H1 (cell line): Measurements from ENCODE around the gene GRAP. TPM values are rescaled to one million over a fixed set of nuclear protein-coding genes. Genes with fewer than 3 reads are reported as not detected.

Experiments
- CTCF ChIA-PET: fragments of 300-600 bp; sonication (Branson Sonifier 250); formaldehyde crosslinking; loops from one replicate; lab custom pipeline; 2021; ENCODE audit not compliant: partially characterized antibody; lab: Charles Lee
- POLR2A ChIA-PET: fragments of 300-600 bp; sonication (Branson Sonifier 250); formaldehyde crosslinking; loops from one replicate; lab custom pipeline; 2021; ENCODE audit warnings: inconsistent platforms; ENCODE audit not compliant: partially characterized antibody; lab: Charles Lee
- DNase-seq, 2 experiments: peaks; one replicate each; pipeline versions ENCODE4 v3.0.0 to v3.0.0-alpha.2; 2010 to 2022; ENCODE audit warnings: low spot score in 2 of 2, low read depth in 1 of 2, mixed read lengths in 1 of 2
- FAIRE-seq: peaks from 2 replicates; lab custom pipeline; 2011; peaks lifted over from hg19 to GRCh38; lab: Jason Lieb, UNC
- H2AFZ ChIP-seq: 2 replicates; pipeline ENCODE4 v1.8.1; 2012; ENCODE audit warnings: low read length, inconsistent platforms
- H2AK5ac ChIP-seq: 2 replicates; pipeline ENCODE4 v1.6.1; 2013; ENCODE audit warnings: low read depth, low read length
- H2BK120ac ChIP-seq: replicated peaks from 2 replicates; pipeline ENCODE3; 2013; ENCODE audit warnings: low read depth, low read length, inconsistent platforms
- H2BK12ac ChIP-seq: 2 replicates; pipeline ENCODE4 v1.6.1; 2013; ENCODE audit warnings: low read depth, low read length
- H2BK15ac ChIP-seq: 2 replicates; pipeline ENCODE4 v1.6.1; 2013; ENCODE audit warnings: low read length
- H2BK20ac ChIP-seq: 2 replicates; pipeline ENCODE4 v1.6.1; 2013; ENCODE audit warnings: low read length
- H2BK5ac ChIP-seq: 2 replicates; pipeline ENCODE4 v1.6.1; 2013; ENCODE audit warnings: low read depth, low read length
- H3K14ac ChIP-seq: 2 replicates; pipeline ENCODE4 v1.6.1; 2013; ENCODE audit warnings: inconsistent platforms; ENCODE audit not compliant: insufficient read length
- H3K18ac ChIP-seq: 2 replicates; pipeline ENCODE4 v1.6.1; 2013; ENCODE audit warnings: low read length; ENCODE audit errors: extremely low read depth
- H3K23ac ChIP-seq: 2 replicates; pipeline ENCODE4 v1.6.1; 2013; ENCODE audit warnings: inconsistent platforms; ENCODE audit not compliant: insufficient read length
- H3K23me2 ChIP-seq: 2 replicates; pipeline ENCODE4 v1.6.1; 2013; ENCODE audit warnings: low read depth, low read length
- H3K27ac ChIP-seq: 2 replicates; pipeline ENCODE4 v1.6.1; 2011; ENCODE audit warnings: low read depth, low read length, inconsistent platforms
- H3K27me3 ChIP-seq, 4 experiments: replicated peaks in 1 of 4; 1 replicate in 1 of 4; 2 replicates in 3 of 4; pipeline versions ENCODE4 v1.6.1 to v1.8.1; 2011 to 2013; ENCODE audit warnings: low read length in 3 of 4, mild to moderate bottlenecking in 3 of 4, inconsistent platforms in 2 of 4, mixed read lengths in 2 of 4, moderate library complexity in 1 of 4; ENCODE audit not compliant: control insufficient read depth in 3 of 4, insufficient read depth in 3 of 4; ENCODE audit errors: extremely low read depth in 1 of 4
- H3K36me3 ChIP-seq, 4 experiments: 2 replicates each; pipeline versions ENCODE4 v1.6.1 to v1.8.1; 2011 to 2013; ENCODE audit warnings: mild to moderate bottlenecking in 4 of 4, low read length in 3 of 4, moderate library complexity in 2 of 4, control low read depth in 1 of 4, inconsistent platforms in 1 of 4; ENCODE audit not compliant: insufficient read depth in 4 of 4, control insufficient read depth in 2 of 4
- H3K4ac ChIP-seq: replicated peaks from 2 replicates; pipeline ENCODE3; 2013; ENCODE audit warnings: low read length, low read depth, mixed read lengths, inconsistent platforms; ENCODE audit not compliant: insufficient read length
- H3K4me1 ChIP-seq, 4 experiments: replicated peaks in 1 of 4; 1 replicate in 1 of 4; 2 replicates in 3 of 4; pipeline versions ENCODE4 v1.6.1 to v1.8.1; 2011 to 2013; ENCODE audit warnings: low read length in 3 of 4, inconsistent platforms in 2 of 4, mixed read lengths in 1 of 4; ENCODE audit not compliant: insufficient read depth in 4 of 4, control insufficient read depth in 3 of 4
- H3K4me2 ChIP-seq, 2 experiments: 2 replicates each; pipeline versions ENCODE4 v1.6.1 to v1.8.1; 2011 to 2013; ENCODE audit warnings: low read depth in 2 of 2, low read length in 2 of 2, control low read depth in 1 of 2, inconsistent platforms in 1 of 2, mild to moderate bottlenecking in 1 of 2; ENCODE audit not compliant: insufficient read depth in 1 of 2
- H3K4me3 ChIP-seq, 4 experiments: fragments of 200-600, 300-600 bp in 1 of 4; sonication (generic), shearing (Covaris generic), sonication (Bioruptor Twin) in 1 of 4; 2 replicates each; pipeline versions ENCODE4 v1.5.1 to v1.8.1; 2011 to 2016; ENCODE audit warnings: low read length in 4 of 4, low read depth in 3 of 4, control low read depth in 2 of 4, inconsistent platforms in 2 of 4, mild to moderate bottlenecking in 2 of 4, mixed read lengths in 1 of 4, moderate library complexity in 1 of 4; ENCODE audit not compliant: insufficient read depth in 2 of 4; ENCODE audit errors: extremely low read depth in 1 of 4
- H3K56ac ChIP-seq: replicated peaks from 2 replicates; pipeline ENCODE3; 2013; ENCODE audit warnings: low read depth, mild to moderate bottlenecking, mixed read lengths, low read length, inconsistent platforms; ENCODE audit not compliant: insufficient read length
- H3K79me1 ChIP-seq: 2 replicates; pipeline ENCODE4 v1.6.1; 2013; ENCODE audit warnings: low read depth, low read length, control low read depth
- H3K79me2 ChIP-seq, 2 experiments: 2 replicates each; pipeline versions ENCODE4 v1.6.1 to v1.8.1; 2012 to 2013; ENCODE audit warnings: low read length in 2 of 2, mild to moderate bottlenecking in 2 of 2, inconsistent platforms in 1 of 2; ENCODE audit not compliant: insufficient read depth in 2 of 2, control insufficient read depth in 1 of 2
- H3K9ac ChIP-seq, 4 experiments: replicated peaks in 1 of 4; 1 replicate in 1 of 4; 2 replicates in 3 of 4; pipeline versions ENCODE4 v1.6.1 to v1.8.1; 2011 to 2013; ENCODE audit warnings: low read depth in 3 of 4, low read length in 3 of 4, control low read depth in 2 of 4, mild to moderate bottlenecking in 2 of 4, moderate library complexity in 2 of 4, inconsistent platforms in 1 of 4; ENCODE audit errors: extremely low read depth in 1 of 4
- H3K9me3 ChIP-seq, 2 experiments: 2 replicates each; pipeline versions ENCODE4 v1.6.1 to v1.8.1; 2012 to 2013; ENCODE audit warnings: mild to moderate bottlenecking in 2 of 2, moderate library complexity in 2 of 2, control low read depth in 1 of 2, inconsistent platforms in 1 of 2, low read depth in 1 of 2, low read length in 1 of 2, mixed read lengths in 1 of 2; ENCODE audit not compliant: insufficient read depth in 2 of 2
- H4K20me1 ChIP-seq, 2 experiments: replicated peaks in 1 of 2; 2 replicates each; pipeline versions ENCODE3 to v1.8.1; 2011 to 2013; ENCODE audit warnings: inconsistent platforms in 2 of 2, low read length in 2 of 2, mild to moderate bottlenecking in 1 of 2; ENCODE audit not compliant: insufficient read depth in 2 of 2, control insufficient read depth in 1 of 2
- H4K5ac ChIP-seq: 2 replicates; pipeline ENCODE4 v1.6.1; 2013; ENCODE audit warnings: low read length, low read depth, mixed read lengths, inconsistent platforms; ENCODE audit not compliant: insufficient read length
- H4K8ac ChIP-seq: 2 replicates; pipeline ENCODE4 v1.8.0; 2013; ENCODE audit warnings: mild to moderate bottlenecking, moderate library complexity, low read length, inconsistent platforms; ENCODE audit not compliant: insufficient read depth; ENCODE audit errors: extremely low read depth
- H4K91ac ChIP-seq: replicated peaks from 2 replicates; pipeline ENCODE3; 2013; ENCODE audit warnings: low read length, mixed read lengths, inconsistent platforms; ENCODE audit not compliant: insufficient read length
- ASH2L ChIP-seq: fragments of 200-600, 300-600 bp; sonication (generic); IDR thresholded peaks from one replicate; pipeline ENCODE4 v1.7.1; 2017; ENCODE audit warnings: low read length
- ATF3 ChIP-seq: IDR thresholded peaks from 2 replicates; pipeline ENCODE4 v1.6.1; 2011; ENCODE audit warnings: low read depth, mild to moderate bottlenecking, low read length; ENCODE audit not compliant: insufficient read depth
- BACH1 ChIP-seq: IDR thresholded peaks from 2 replicates; pipeline ENCODE4 v1.6.1; 2012; ENCODE audit warnings: low read length, improper control_type of control experiment
- CBX8 ChIP-seq: fragments of 300-800, 300-1000 bp; sonication (generic); IDR thresholded peaks from 2 replicates; pipeline ENCODE4 v1.7.1; 2016; ENCODE audit warnings: low read depth, low read length, borderline replicate concordance
- EP300 ChIP-seq, 2 experiments: IDR thresholded peaks; 1 replicate in 1 of 2; 2 replicates in 1 of 2; pipeline ENCODE4 v1.6.1; 2011 to 2012; ENCODE audit warnings: low read depth in 2 of 2, low read length in 2 of 2, mild to moderate bottlenecking in 2 of 2, borderline replicate concordance in 1 of 2, inconsistent platforms in 1 of 2, moderate library complexity in 1 of 2
- FOSL1 ChIP-seq: IDR thresholded peaks from 2 replicates; pipeline ENCODE4 v1.6.1; 2011; ENCODE audit warnings: mild to moderate bottlenecking, low read depth, low read length, moderate library complexity; ENCODE audit not compliant: insufficient read depth
- GTF2F1 ChIP-seq: IDR thresholded peaks from 2 replicates; pipeline ENCODE4 v1.6.1; 2012; ENCODE audit warnings: low read depth, low read length, improper control_type of control experiment, borderline replicate concordance
- MAFK ChIP-seq: IDR thresholded peaks from 2 replicates; pipeline ENCODE4 v1.6.1; 2012; ENCODE audit warnings: low read depth, mild to moderate bottlenecking, improper control_type of control experiment, low read length
- POLR2A ChIP-seq, 2 experiments: IDR thresholded peaks; 1 replicate in 1 of 2; 2 replicates in 1 of 2; pipeline ENCODE4 v1.6.1; 2011; ENCODE audit warnings: low read depth in 2 of 2, low read length in 2 of 2, mild to moderate bottlenecking in 2 of 2; ENCODE audit errors: control extremely low read depth in 1 of 2
- RAD21 ChIP-seq, 2 experiments: IDR thresholded peaks in 1 of 2; conservative IDR thresholded peaks in 1 of 2; 2 replicates each; pipeline ENCODE4 v1.6.1; 2011; ENCODE audit warnings: low read depth in 2 of 2, low read length in 2 of 2, improper control_type of control experiment in 1 of 2, inconsistent platforms in 1 of 2, mild to moderate bottlenecking in 1 of 2, moderate library complexity in 1 of 2
- RXRA ChIP-seq: IDR thresholded peaks from 2 replicates; pipeline ENCODE4 v1.6.1; 2011; ENCODE audit warnings: low read depth, mild to moderate bottlenecking, low read length, moderate library complexity; ENCODE audit not compliant: insufficient read depth
- SP2 ChIP-seq: IDR thresholded peaks from 2 replicates; pipeline ENCODE4 v1.6.1; 2012; ENCODE audit warnings: mild to moderate bottlenecking, low read length, inconsistent platforms
- TAF7 ChIP-seq: optimal IDR thresholded peaks from 2 replicates; pipeline ENCODE3; 2011; ENCODE audit warnings: low read depth, mild to moderate bottlenecking, inconsistent platforms, low read length, moderate library complexity, borderline replicate concordance
- TBP ChIP-seq: IDR thresholded peaks from 2 replicates; pipeline ENCODE4 v1.6.1; 2011; ENCODE audit warnings: low read depth, low read length, improper control_type of control experiment
- WGBS, 2 experiments: shearing (Covaris generic) in 1 of 2; methylation state at CpG; one replicate each; pipeline versions ENCODE4 v1.1.6 to v1.1.7; 2013 to 2015; ENCODE audit warnings: low lambda C conversion rate in 2 of 2, mixed read lengths in 2 of 2, inconsistent platforms in 1 of 2, low coverage in 1 of 2, missing lambda C conversion rate in 1 of 2; ENCODE audit not compliant: insufficient replicate concordance in 2 of 2, insufficient coverage in 1 of 2, insufficient read length in 1 of 2; ENCODE audit errors: extremely low coverage in 1 of 2, missing lambda C conversion rate in 1 of 2; 5-methylcytosine and 5-hydroxymethylcytosine counted together
- polyA plus RNA-seq, 7 experiments: library from polyadenylated mRNA; depleted of rRNA in 3 of 7; stranded (reverse) in 5 of 7; unstranded in 2 of 7; fragments of >200 nt in 5 of 7; fragments of 200-250 nt in 2 of 7; gene quantifications; 1 replicate in 5 of 7; 2 replicates in 1 of 7; 4 replicates in 1 of 7; pipeline versions ENCODE4 v1.2.1 to v1.2.3, GENCODE V29; 2011 to 2013; ENCODE audit warnings: missing spikeins in 2 of 7, mixed read lengths in 2 of 7
- total RNA-seq: library from RNA; stranded (reverse); fragmentation: NEBNext Ultra II Directional; extraction: Animal tissue kit (Norgen Biotek cat#: 25700); gene quantifications from 2 replicates; pipeline ENCODE4 v1.2.1, GENCODE V29; 2021

Gene GRAP
- total and polyA plus RNA-seq, 2 of the 8 experiments (the other 6 are each of a cell fraction or from before 2014, with no cell fraction given), result 0.18 to 0.24 TPM

GRCh38 chr17:19022747-19023146 lies 24.0 kb downstream of the GRAP start:
- Histone ChIP-seq H4K8ac (no peak overlapping the region), H4K20me1 (no peaks in the 10 kb centered on the region), H3K14ac (no peak overlapping the region), H3K79me2 (no peaks in the 10 kb centered on the region), H2BK20ac (no peak overlapping the region), H4K91ac (no peak overlapping the region), H2AFZ (no peak overlapping the region), H3K4me3 (no peak overlapping the region), H2BK12ac (no peak overlapping the region), H2AK5ac (no peak overlapping the region), H4K5ac (no peak overlapping the region), H2BK120ac (no peak overlapping the region), H3K27ac (no peak overlapping the region), H3K56ac (no peak overlapping the region), H2BK15ac (no peak overlapping the region), H3K36me3 (no peaks in the 10 kb centered on the region), H3K9me3 (no peaks in the 10 kb centered on the region), H3K27me3 (no peaks in the 10 kb centered on the region; a peak in 1 of 7 replicates), H3K23me2 (no peaks in the 10 kb centered on the region), H3K79me1 (no peaks in the 10 kb centered on the region), H3K23ac (no peak overlapping the region), H3K4me1 (peaks cover 0 to 3% (median 0%) of the 10 kb centered on the region in 4 experiments; a peak in 1 of 7 replicates), H3K18ac (no peak overlapping the region), H3K4me2 (no peak overlapping the region), H2BK5ac (no peak overlapping the region), H3K9ac (no peak overlapping the region), H3K4ac (no peak overlapping the region)
- ChIA-PET POLR2A (interaction anchor here (0.8 to 1.3 kb wide), 2 partner anchors 19 to 25 kb away, joined by 3 read pairs; no protein-coding TSS in a partner anchor), CTCF (interaction anchor here (0.9 to 5.1 kb wide), 7 partner anchors 9 to 63 kb away, joined by 3 to 49 read pairs (median 4); no protein-coding TSS in a partner anchor)
- FAIRE-seq (no peak), DNase-seq (no peak)
- 91% methylated on average over 6 of the region's 6 CpGs; no CpG with 5 or more reads in 1 of the 2 experiments for WGBS, 2 experiments
- no peak for TF ChIP-seq MAFK
- no peak for TF ChIP-seq FOSL1
- no peak for TF ChIP-seq RAD21 (IDR thresholded peaks at IDR 0.05 in 1 of 2, conservative IDR thresholded peaks at IDR 0.05 in 1 of 2; ENCODE audit: low read depth in 2 of 2, low read length in 2 of 2)
- no peak for TF ChIP-seq EP300 (IDR thresholded peaks at IDR 0.05; ENCODE audit: borderline replicate concordance in 1 of 2, low read depth in 2 of 2, low read length in 2 of 2)
- no peak for TF ChIP-seq BACH1
- no peak for TF ChIP-seq ATF3
- TF ChIP-seq ASH2L, result no peak
- TF ChIP-seq POLR2A (IDR thresholded peaks at IDR 0.05; ENCODE audit: control extremely low read depth in 1 of 2, low read depth in 2 of 2, low read length in 2 of 2), result no peak
- TF ChIP-seq TAF7, result no peak
- no peak for TF ChIP-seq GTF2F1
- no peak for TF ChIP-seq RXRA
- no peak for TF ChIP-seq CBX8
- no peak for TF ChIP-seq SP2
- no peak for TF ChIP-seq TBP
